ENCODE results near the gene A2M. TPM values are rescaled to one million over a fixed set of nuclear protein-coding genes. Genes with fewer than 3 reads are reported as not detected.

The A2M gene
- total RNA-seq, 1 experiment from 2014 or later, result not detected

GRCh38 chr12:9098115-9098452, 17.6 kb downstream of the A2M start:
- no peak overlapping the region for H3K27ac ChIP-seq (ENCODE audit: low read length)

GRCh38 chr12:9096563-9097176, 19.0 kb downstream of the A2M start:
- Histone ChIP-seq H3K79me2 (ENCODE audit: low read length) (no peaks in the 10 kb centered on the region), H3K4me1 (ENCODE audit: insufficient read depth, low read length) (no peaks in the 10 kb centered on the region), H3K9me3 (ENCODE audit: low read length) (no peaks in the 10 kb centered on the region), H3K4me2 (ENCODE audit: low read length) (no peak overlapping the region), H3F3A (ENCODE audit: low read length, unreplicated experiment) (no peaks in the 10 kb centered on the region), H2AFZ (ENCODE audit: low read length) (no peak overlapping the region), H3K27me3 (ENCODE audit: low read length) (peaks cover 24% of the 10 kb centered on the region), H4K20me1 (ENCODE audit: low read length) (no peaks in the 10 kb centered on the region), H3K4me3 (ENCODE audit: low read length) (no peak overlapping the region), H3K36me3 (ENCODE audit: low read depth, low read length) (no peaks in the 10 kb centered on the region), H3K27ac (ENCODE audit: low read length) (no peak overlapping the region), H3K9ac (ENCODE audit: low read length) (no peak overlapping the region), H3K9me2 (replicated peaks; ENCODE audit: low read length) (no peaks in the 10 kb centered on the region)
- no peak for DNase-seq
- intact Hi-C loops (cut with micrococcal nuclease), result no loop called here
- ChIA-PET POLR2A (ENCODE audit: unreplicated experiment) (no interaction called here), CTCF (no interaction called here)
- no peak for ATAC-seq
- BruUV-seq (replicated peaks), result no TSS peak
- TF ChIP-seq CTCF (conservative IDR thresholded peaks at IDR 0.05; ENCODE audit: low read depth, low read length), result no peak
- TF ChIP-seq EZH2phosphoT487 (IDR thresholded peaks at IDR 0.05; ENCODE audit: borderline replicate concordance, low read length), result no peak
- no peak for TF ChIP-seq EZH2 (IDR thresholded peaks at IDR 0.05; ENCODE audit: low read length, unreplicated experiment)

More at GRCh38 chr12:9098115-9098452, 17.6 kb downstream of the A2M start:
- no peaks in the 10 kb centered on the region for H3K36me3 ChIP-seq (ENCODE audit: low read depth, low read length)
- no peak overlapping the region for H3K9ac ChIP-seq (ENCODE audit: low read length)
- no peaks in the 10 kb centered on the region for H3K79me2 ChIP-seq (ENCODE audit: low read length)
- H3K27me3 ChIP-seq (ENCODE audit: low read length), result peaks cover 19% of the 10 kb centered on the region
- H4K20me1 ChIP-seq (ENCODE audit: low read length), result no peaks in the 10 kb centered on the region
- H2AFZ ChIP-seq (ENCODE audit: low read length), result no peak overlapping the region
- H3K4me3 ChIP-seq (ENCODE audit: low read length), result no peak overlapping the region
- BruUV-seq (replicated peaks), result no TSS peak
- CTCF ChIA-PET, result no interaction called here
- no peak overlapping the region for H3K4me2 ChIP-seq (ENCODE audit: low read length)
- DNase-seq, result no peak
- ATAC-seq, result no peak
- TF ChIP-seq EZH2 (IDR thresholded peaks at IDR 0.05; ENCODE audit: low read length, unreplicated experiment) (no peak), CTCF (conservative IDR thresholded peaks at IDR 0.05; ENCODE audit: low read depth, low read length) (no peak), EZH2phosphoT487 (IDR thresholded peaks at IDR 0.05; ENCODE audit: borderline replicate concordance, low read length) (no peak)
- POLR2A ChIA-PET (ENCODE audit: unreplicated experiment), result no interaction called here
- H3K4me1 ChIP-seq (ENCODE audit: insufficient read depth, low read length), result no peaks in the 10 kb centered on the region
- intact Hi-C loops (cut with micrococcal nuclease), result no loop called here
- no peaks in the 10 kb centered on the region for H3K9me3 ChIP-seq (ENCODE audit: low read length)
- H3K9me2 ChIP-seq (replicated peaks; ENCODE audit: low read length), result no peaks in the 10 kb centered on the region
- H3F3A ChIP-seq (ENCODE audit: low read length, unreplicated experiment), result no peaks in the 10 kb centered on the region

GRCh38 chr12:9095322-9095721, 20.4 kb downstream of the A2M start:
- CTCF ChIA-PET, result no interaction called here
- H3K9ac ChIP-seq (ENCODE audit: low read length), result no peak overlapping the region
- BruUV-seq (replicated peaks), result no TSS peak

More at GRCh38 chr12:9095322-9095721, 20.4 kb downstream of the A2M start:
- ATAC-seq (no peak), DNase-seq (no peak)
- Histone ChIP-seq H3K9me2 (replicated peaks; ENCODE audit: low read length) (no peaks in the 10 kb centered on the region), H3K79me2 (ENCODE audit: low read length) (no peaks in the 10 kb centered on the region), H4K20me1 (ENCODE audit: low read length) (no peaks in the 10 kb centered on the region), H3K27ac (ENCODE audit: low read length) (no peak overlapping the region), H3K27me3 (ENCODE audit: low read length) (0 out of 2 replicates have a peak, but pooled peaks cover 19% of the 10 kb centered on the region), H2AFZ (ENCODE audit: low read length) (no peak overlapping the region), H3K9me3 (ENCODE audit: low read length) (no peaks in the 10 kb centered on the region), H3K4me2 (ENCODE audit: low read length) (no peak overlapping the region), H3K4me3 (ENCODE audit: low read length) (no peak overlapping the region), H3F3A (ENCODE audit: low read length, unreplicated experiment) (no peaks in the 10 kb centered on the region), H3K36me3 (ENCODE audit: low read depth, low read length) (no peaks in the 10 kb centered on the region), H3K4me1 (ENCODE audit: insufficient read depth, low read length) (no peaks in the 10 kb centered on the region)
- intact Hi-C loops (cut with micrococcal nuclease), result no loop called here
- TF ChIP-seq EZH2 (IDR thresholded peaks at IDR 0.05; ENCODE audit: low read length, unreplicated experiment) (no peak), CTCF (conservative IDR thresholded peaks at IDR 0.05; ENCODE audit: low read depth, low read length) (no peak), EZH2phosphoT487 (IDR thresholded peaks at IDR 0.05; ENCODE audit: borderline replicate concordance, low read length) (no peak)
- POLR2A ChIA-PET (ENCODE audit: unreplicated experiment), result no interaction called here

Measured in PC-3 (cell line).